Gastroesophageal sphincter (tissue), 2 donors: ENCODE measurements around the gene LRRC73.

Source experiments
- POLR2A ChIP-seq, 2 donors: fragments of 450-650 bp; IDR thresholded peaks; one replicate each; pipeline ENCODE4 v1.6.1; 2017; ENCODE audit warnings: antibody characterized with exemption in 2 of 2, mild to moderate bottlenecking in 2 of 2, moderate library complexity in 1 of 2
- POLR2AphosphoS5 ChIP-seq: sonication (generic); formaldehyde crosslinking; IDR thresholded peaks from one replicate; pipeline ENCODE4 v1.6.1; 2017; ENCODE audit warnings: antibody characterized with exemption

DNA sequence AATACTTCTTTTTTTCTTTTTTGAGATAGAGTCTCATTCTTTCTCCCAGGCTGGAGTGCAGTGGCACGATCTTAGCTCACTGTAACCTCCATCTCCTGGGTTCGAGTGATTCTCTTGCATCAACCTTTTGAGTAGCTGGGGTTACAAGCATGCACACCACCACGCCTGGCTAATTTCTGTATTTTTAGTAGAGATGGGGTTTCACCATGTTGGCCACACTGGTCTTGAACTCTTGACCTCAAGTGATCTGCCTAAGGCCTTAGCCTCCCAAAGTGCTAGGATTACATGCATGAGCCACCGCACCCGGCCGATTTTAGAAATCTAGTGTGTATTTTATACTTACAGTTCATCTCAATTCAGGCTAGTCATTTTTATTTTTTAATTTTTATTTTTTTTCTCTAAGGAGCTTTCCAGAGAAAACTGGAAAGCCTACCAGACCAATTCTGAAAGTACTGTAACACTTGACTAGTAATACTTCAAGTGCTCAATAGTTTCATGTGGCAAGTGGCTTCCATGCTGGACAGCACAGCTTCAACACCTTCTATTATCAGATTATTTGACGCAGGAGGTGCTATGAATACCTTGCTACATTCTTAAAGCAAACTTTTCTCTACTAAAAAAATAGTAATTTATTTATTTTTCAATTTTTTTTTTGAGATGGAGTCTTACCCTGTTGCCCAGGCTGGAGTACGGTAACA is 31.8 kb upstream of the LRRC73 start:
- TF ChIP-seq POLR2AphosphoS5 (no peak), POLR2A (IDR thresholded peaks at IDR 0.05) (no peak)
